SK-N-SH (cell line): ENCODE data around the gene APBB2.

Experiments
- CHD2 ChIP-seq: fragments of 150-350 bp; IDR thresholded peaks from 2 replicates; pipeline ENCODE4 v1.6.1; 2018; ENCODE audit warnings: low read length; ENCODE audit not compliant: partially characterized antibody
- CTCF ChIP-seq: fragments of 200-600 bp; sonication (generic); IDR thresholded peaks from 2 replicates; pipeline ENCODE4 v1.6.1; 2017; ENCODE audit warnings: antibody characterized with exemption, mild to moderate bottlenecking, moderate library complexity
- FOXM1 ChIP-seq: IDR thresholded peaks from 2 replicates; pipeline ENCODE4 v1.4.0; 2012; ENCODE audit warnings: low read depth, mild to moderate bottlenecking
- MAX ChIP-seq: IDR thresholded peaks from 2 replicates; pipeline ENCODE4 v1.4.0; 2012; ENCODE audit warnings: low read depth
- POLR2AphosphoS5 ChIP-seq: IDR thresholded peaks from 2 replicates; pipeline ENCODE4 v1.6.1; 2012; ENCODE audit warnings: low read depth, low read length
- RXRA ChIP-seq: IDR thresholded peaks from 2 replicates; pipeline ENCODE4 v1.4.0; 2012; ENCODE audit warnings: low read depth, mild to moderate bottlenecking, borderline replicate concordance
- TAF1 ChIP-seq: IDR thresholded peaks from 2 replicates; pipeline ENCODE4 v1.6.1; 2012; ENCODE audit warnings: low read depth, mild to moderate bottlenecking, low read length, moderate library complexity, borderline replicate concordance
- TEAD4 ChIP-seq: IDR thresholded peaks from 2 replicates; pipeline ENCODE4 v1.4.0; 2012; ENCODE audit warnings: mild to moderate bottlenecking, borderline replicate concordance; ENCODE audit not compliant: insufficient read depth
- USF1 ChIP-seq: IDR thresholded peaks from 2 replicates; pipeline ENCODE4 v1.4.0; 2012; ENCODE audit warnings: low read depth, borderline replicate concordance
- USF2 ChIP-seq: fragments of 150-350 bp; IDR thresholded peaks from 2 replicates; pipeline ENCODE4 v1.6.1; 2017; ENCODE audit warnings: antibody characterized with exemption, low read length, low read depth, borderline replicate concordance

GRCh38 chr4:41155194-41155830 lies 59.0 kb downstream of the APBB2 start:
- TF ChIP-seq CTCF (no peak), POLR2AphosphoS5 (no peak), TAF1 (no peak), MAX (no peak), FOXM1 (no peak), TEAD4 (no peak), USF2 (no peak), RXRA (peak; percentile 53; the same call in 1 of the 2 replicates), CHD2 (no peak), USF1 (no peak)
